ENCODE results near the gene ARID3C. TPM values are rescaled to one million over a fixed set of nuclear protein-coding genes. Genes with fewer than 3 reads are reported as not detected.

Gene ARID3C
- total RNA-seq, 4 donors from 2014 or later = not detected

DNA sequence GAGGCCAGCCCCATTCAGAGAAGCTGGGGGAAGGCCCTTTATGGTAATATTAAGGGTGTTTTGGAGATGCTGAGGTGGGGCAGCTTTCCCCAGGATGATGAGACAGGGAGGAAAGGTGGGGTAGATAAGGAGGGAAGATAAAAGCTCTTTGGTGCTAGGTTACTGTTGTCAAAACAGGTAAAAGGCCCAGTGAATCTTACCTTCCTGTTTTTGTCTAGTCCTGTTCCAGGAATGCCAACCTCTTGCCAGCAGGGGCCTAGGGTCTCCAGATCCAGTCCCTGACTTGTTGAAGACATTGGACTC lies 34.4 kb upstream of the ARID3C start:
- H3K9me3 ChIP-seq = no peaks in the 10 kb centered on the region
- no peaks in the 10 kb centered on the region for H3K27me3 ChIP-seq
- peaks cover 9 to 71% (median 20%) of the 10 kb centered on the region in 3 donors for H3K4me1 ChIP-seq
- TF ChIP-seq POLR2A (IDR thresholded peaks at IDR 0.05) = no peak
- TF ChIP-seq, protein P1, sequence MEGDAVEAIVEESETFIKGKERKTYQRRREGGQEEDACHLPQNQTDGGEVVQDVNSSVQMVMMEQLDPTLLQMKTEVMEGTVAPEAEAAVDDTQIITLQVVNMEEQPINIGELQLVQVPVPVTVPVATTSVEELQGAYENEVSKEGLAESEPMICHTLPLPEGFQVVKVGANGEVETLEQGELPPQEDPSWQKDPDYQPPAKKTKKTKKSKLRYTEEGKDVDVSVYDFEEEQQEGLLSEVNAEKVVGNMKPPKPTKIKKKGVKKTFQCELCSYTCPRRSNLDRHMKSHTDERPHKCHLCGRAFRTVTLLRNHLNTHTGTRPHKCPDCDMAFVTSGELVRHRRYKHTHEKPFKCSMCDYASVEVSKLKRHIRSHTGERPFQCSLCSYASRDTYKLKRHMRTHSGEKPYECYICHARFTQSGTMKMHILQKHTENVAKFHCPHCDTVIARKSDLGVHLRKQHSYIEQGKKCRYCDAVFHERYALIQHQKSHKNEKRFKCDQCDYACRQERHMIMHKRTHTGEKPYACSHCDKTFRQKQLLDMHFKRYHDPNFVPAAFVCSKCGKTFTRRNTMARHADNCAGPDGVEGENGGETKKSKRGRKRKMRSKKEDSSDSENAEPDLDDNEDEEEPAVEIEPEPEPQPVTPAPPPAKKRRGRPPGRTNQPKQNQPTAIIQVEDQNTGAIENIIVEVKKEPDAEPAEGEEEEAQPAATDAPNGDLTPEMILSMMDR (IDR thresholded peaks at IDR 0.05) = no peak
- H3K36me3 ChIP-seq = peaks cover 0 to 21% (median 0%) of the 10 kb centered on the region in 3 donors
- peak overlapping the region in 3 of 4 donors; percentile 8 to 99 (median 19) for H3K27ac ChIP-seq
- intact Hi-C loops (cut with DNase I) = no loop called here
- no peak overlapping the region for H3K4me3 ChIP-seq
- no peak for DNase-seq

DNA sequence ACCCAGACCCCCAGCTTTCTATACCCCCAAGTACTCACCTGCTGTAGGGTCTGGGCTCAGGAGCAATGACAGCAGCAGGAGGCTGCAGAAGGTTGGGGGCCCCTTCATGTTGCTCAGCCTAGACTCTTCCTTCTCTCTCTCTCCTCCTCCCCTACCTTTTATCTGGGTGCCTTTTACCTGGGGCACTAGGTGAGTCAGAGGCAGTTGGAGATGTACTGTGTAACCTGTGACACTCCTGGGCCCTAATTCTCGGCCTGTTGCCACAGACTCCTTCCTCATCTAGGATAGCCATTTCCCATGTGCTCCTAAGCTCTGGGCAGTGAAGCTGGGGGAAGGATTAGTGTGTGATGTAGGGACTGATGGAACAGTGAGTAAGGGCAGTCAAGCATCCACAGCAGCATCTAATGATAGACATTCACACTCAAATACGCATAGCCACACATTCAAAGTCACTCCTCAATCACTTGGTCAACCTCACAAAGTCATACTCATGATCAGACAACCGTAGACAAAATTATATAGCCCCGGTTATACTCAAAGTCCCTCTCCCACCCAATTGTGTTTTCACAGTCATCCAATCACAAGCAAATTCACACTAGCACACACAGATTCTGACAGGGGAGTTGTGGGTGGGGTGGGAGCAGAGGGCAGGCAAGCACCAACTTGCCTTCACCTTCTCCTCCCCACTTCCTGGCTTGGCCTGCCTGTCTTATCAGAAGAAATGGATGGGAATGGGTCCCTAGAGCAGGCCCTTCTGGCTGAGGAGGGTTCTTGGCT lies 33.8 kb upstream of the ARID3C start, which contains the start of gene CCL27:
CCL27 (minus strand) TSS at position 132 of the 777 bp plus-strand sequence; CDS start at position 108, 24 bp downstream.
- intact Hi-C loops (cut with DNase I) = no loop called here
- no peak for DNase-seq
- H3K27ac ChIP-seq = peak within 1 kb of the TSS in 3 of 4 donors; percentile 8 to 99 (median 19)

DNA sequence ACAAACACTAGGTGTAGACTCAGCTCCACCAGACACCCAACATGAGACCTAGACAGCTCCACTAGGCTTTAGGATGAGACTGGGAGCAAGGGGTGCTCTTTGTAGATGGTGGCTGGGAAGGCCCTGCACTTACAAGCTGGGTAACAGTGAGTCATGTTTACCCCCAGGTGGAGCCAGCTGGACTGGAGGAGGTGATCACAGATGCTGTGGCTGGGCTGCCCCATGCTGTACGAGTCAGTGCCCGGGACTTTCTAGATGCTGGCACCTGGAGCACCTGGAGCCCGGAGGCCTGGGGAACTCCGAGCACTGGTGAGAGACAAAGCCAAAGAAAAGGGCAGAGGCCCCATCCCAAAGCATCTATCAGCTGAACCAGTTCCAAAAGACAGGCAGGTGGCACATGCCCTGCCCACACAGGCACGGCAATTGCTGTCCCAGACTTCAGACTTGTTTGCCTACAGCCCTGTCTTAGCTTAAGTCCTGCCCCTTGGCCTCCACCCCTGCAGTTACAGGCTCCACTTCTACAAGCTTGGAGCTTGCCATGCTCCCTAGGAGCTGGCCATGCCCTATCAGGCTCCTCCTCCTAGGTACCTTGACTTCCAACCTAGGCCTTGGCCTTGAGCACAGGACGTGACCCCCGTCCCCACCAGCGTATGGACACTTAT lies 30.9 kb upstream of the ARID3C start:
- Histone ChIP-seq H3K27me3 (no peaks in the 10 kb centered on the region), H3K27ac (peak overlapping the region in 1 of 4 donors; percentile 4), H3K9me3 (no peaks in the 10 kb centered on the region), H3K4me3 (no peak overlapping the region), H3K4me1 (peaks cover 7 to 55% (median 23%) of the 10 kb centered on the region in 3 donors), H3K36me3 (peaks cover 0 to 27% (median 0%) of the 10 kb centered on the region in 3 donors)
- intact Hi-C loops (cut with DNase I) = no loop called here
- DNase-seq = no peak
- WGBS, 2 donors = 30 to 83% methylated on average over 1 to 2 of the region's 8 CpGs
- no peak for TF ChIP-seq POLR2A (IDR thresholded peaks at IDR 0.05)
- TF ChIP-seq, protein P1 (IDR thresholded peaks at IDR 0.05) = no peak

More for the DNA sequence above, 33.8 kb upstream of the ARID3C start, which contains the start of gene CCL27:
- Histone ChIP-seq H3K4me1 (peaks cover 9 to 69% (median 20%) of the 10 kb centered on the region in 3 donors), H3K27me3 (no peaks in the 10 kb centered on the region), H3K9me3 (no peaks in the 10 kb centered on the region), H3K36me3 (peaks cover 0 to 21% (median 0%) of the 10 kb centered on the region in 3 donors), H3K4me3 (no peak within 1 kb of the TSS)
- TF ChIP-seq POLR2A (IDR thresholded peaks at IDR 0.05) = no peak
- TF ChIP-seq, protein P1 (IDR thresholded peaks at IDR 0.05) = no peak
- WGBS, 2 donors = 62% methylated on average over 4 of the region's 4 CpGs

DNA sequence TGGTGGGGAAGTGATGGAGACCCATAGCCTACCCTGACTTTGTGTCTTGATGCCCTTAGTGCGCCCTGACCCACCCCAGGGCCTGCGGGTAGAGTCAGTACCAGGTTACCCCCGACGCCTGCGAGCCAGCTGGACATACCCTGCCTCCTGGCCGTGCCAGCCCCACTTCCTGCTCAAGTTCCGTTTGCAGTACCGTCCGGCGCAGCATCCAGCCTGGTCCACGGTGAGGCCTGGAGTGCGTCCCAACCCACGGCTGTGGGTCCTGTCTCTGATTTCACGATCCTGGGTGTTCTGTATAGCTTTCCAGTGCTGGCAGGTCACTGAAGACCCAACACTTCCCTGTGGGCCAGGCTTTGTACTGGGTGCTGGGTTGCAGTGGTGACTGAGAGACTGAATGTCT lies 29.6 kb upstream of the ARID3C start:
- peaks cover 9 to 55% (median 29%) of the 10 kb centered on the region in 3 donors for H3K4me1 ChIP-seq
- 83 to 93% methylated on average over 11 to 13 of the region's 14 CpGs for WGBS, 2 donors
- H3K27ac ChIP-seq = no peak overlapping the region
- H3K27me3 ChIP-seq = no peaks in the 10 kb centered on the region
- intact Hi-C loops (cut with DNase I) = no loop called here
- no peaks in the 10 kb centered on the region for H3K9me3 ChIP-seq
- DNase-seq = no peak
- no peak overlapping the region for H3K4me3 ChIP-seq
- peaks cover 0 to 27% (median 0%) of the 10 kb centered on the region in 3 donors for H3K36me3 ChIP-seq
- TF ChIP-seq POLR2A (IDR thresholded peaks at IDR 0.05) = no peak
- TF ChIP-seq, protein P1 (IDR thresholded peaks at IDR 0.05) = no peak

DNA sequence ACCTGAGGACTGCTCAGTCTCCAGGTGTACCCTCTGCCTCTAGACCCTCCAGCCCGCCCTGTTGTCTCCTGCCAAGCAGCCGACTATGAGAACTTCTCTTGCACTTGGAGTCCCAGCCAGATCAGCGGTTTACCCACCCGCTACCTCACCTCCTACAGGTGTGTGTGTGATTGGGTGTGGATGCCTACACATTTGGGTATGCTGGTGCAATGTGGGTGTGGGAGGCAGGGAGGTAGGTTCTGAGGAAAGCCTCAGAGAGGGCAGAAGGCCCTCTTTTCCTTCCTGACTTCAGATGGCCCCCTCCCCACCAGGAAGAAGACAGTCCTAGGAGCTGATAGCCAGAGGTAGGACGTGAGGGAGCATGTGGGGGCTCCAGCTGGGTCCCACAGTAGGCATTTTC lies 28.1 kb upstream of the ARID3C start:
- TF ChIP-seq, protein P1 (IDR thresholded peaks at IDR 0.05) = no peak
- TF ChIP-seq POLR2A (IDR thresholded peaks at IDR 0.05) = no peak
- no peak overlapping the region for H3K27ac ChIP-seq
- peaks cover 0 to 27% (median 0%) of the 10 kb centered on the region in 3 donors for H3K36me3 ChIP-seq
- 80% methylated on average over 1 of the region's 5 CpGs; no CpG with 5 or more reads in 1 of the 2 donors for WGBS, 2 donors
- peaks cover 21 to 55% (median 34%) of the 10 kb centered on the region in 3 donors for H3K4me1 ChIP-seq
- no peaks in the 10 kb centered on the region for H3K9me3 ChIP-seq
- no peaks in the 10 kb centered on the region for H3K27me3 ChIP-seq
- H3K4me3 ChIP-seq = no peak overlapping the region
- intact Hi-C loops (cut with DNase I) = no loop called here
- DNase-seq = no peak
